Heart right ventricle (tissue), 16 donors: Measurements from ENCODE around the gene TTC1. TPM values are rescaled to one million over a fixed set of nuclear protein-coding genes. Genes with fewer than 3 reads are reported as not detected.
A peak's percentile ranks its signal among the peaks of the same experiment; 100 is the strongest.

Source experiments
- ATAC-seq, 8 donors: fragments of 200-7000 bp; cut with Tn5 transposase; one replicate each; pipeline ENCODE4 v1.9.1; 2020; ENCODE audit warnings: mild to moderate bottlenecking in 8 of 8, moderate library complexity in 8 of 8, moderate number of reproducible peaks in 1 of 8
- DNase-seq, 2 donors: peaks; one replicate each; pipeline ENCODE4 v3.0.0-alpha.2; 2020
- H3K27ac ChIP-seq, 10 donors: fragments of 200-600 bp; sonication (generic) in 2 of 10; one replicate each; pipeline versions ENCODE4 v1.5.0 to v1.8.0; 2020 to 2022; ENCODE audit warnings: mild to moderate bottlenecking in 3 of 10
- H3K27me3 ChIP-seq, 7 donors: fragments of 200-600 bp; one replicate each; pipeline ENCODE4 v1.8.0; 2021 to 2022; ENCODE audit warnings: mild to moderate bottlenecking in 2 of 7
- H3K36me3 ChIP-seq, 9 donors: fragments of 200-600 bp; sonication (generic) in 1 of 9; one replicate each; pipeline versions ENCODE4 v1.5.0 to v1.8.0; 2020 to 2022; ENCODE audit warnings: mild to moderate bottlenecking in 2 of 9
- H3K4me1 ChIP-seq, 9 donors: fragments of 200-600 bp; sonication (generic) in 1 of 9; one replicate each; pipeline versions ENCODE4 v1.5.0 to v1.8.0; 2020 to 2022; ENCODE audit warnings: mild to moderate bottlenecking in 4 of 9
- H3K4me3 ChIP-seq, 10 donors: fragments of 200-600 bp; sonication (generic) in 2 of 10; one replicate each; pipeline versions ENCODE4 v1.5.0 to v1.8.0; 2020 to 2022; ENCODE audit warnings: mild to moderate bottlenecking in 7 of 10, moderate library complexity in 2 of 10
- H3K9me3 ChIP-seq, 11 donors: fragments of 200-600 bp in 10 of 11; sonication (generic) in 2 of 11; one replicate each; pipeline versions ENCODE4 v1.5.0 to v1.8.0; 2013 to 2022; ENCODE audit warnings: mild to moderate bottlenecking in 2 of 11, control low read depth in 1 of 11, moderate library complexity in 1 of 11
- CTCF ChIP-seq, 9 donors: fragments of 200-600 bp; sonication (generic) in 2 of 9; IDR thresholded peaks; one replicate each; pipeline versions ENCODE4 v1.5.0 to v1.8.0; 2021 to 2022; ENCODE audit warnings: antibody characterized with exemption in 9 of 9, mild to moderate bottlenecking in 5 of 9, moderate library complexity in 1 of 9
- WGBS, 2 donors: extraction: QIAGEN DNeasy Blood & Tissue Kit; methylation state at CpG; one replicate each; pipeline ENCODE4 v1.1.7; 2013; ENCODE audit warnings: inconsistent platforms in 1 of 2; 5-methylcytosine and 5-hydroxymethylcytosine counted together
- intact Hi-C, 10 donors: fragments of 100-400 bp; cut with DNase I; formaldehyde crosslinking; loops; one replicate each; pipeline versions ENCODE4 v1.11.1 to v1.14.2; 2022
- polyA plus RNA-seq, 2 donors: library from polyadenylated mRNA; stranded (reverse); fragments of 200-250 nt; gene quantifications; one replicate each; pipeline ENCODE4 v1.2.3, GENCODE V29; 2013
- total RNA-seq, 10 donors: library from RNA; stranded (reverse); fragmentation: NEBNext Ultra II Directional in 3 of 10; extraction: Animal tissue kit (Norgen Biotek cat#: 25700) in 3 of 10; gene quantifications; one replicate each; pipeline versions ENCODE4 v1.2.1 to v1.2.4, GENCODE V29; 2021 to 2023
- donor health status: Arrhythmogenic right ventricular cardiomyopathy.
- donor health status: ischemic (EF 13 %, LVEDD 7.1; RV severe dilation, severe dysfunction).
- donor health status: healthy with polysubstance abuse.
- donor health status: DM: no; HTN: yes; CAD: no.
- donor health status: DM: no; HTN: no; CAD: no.
- donor health status: ischemic (EF 25% LVEDD 6.9; RV normal size, moderate dysfunction).
- donor health status: ischemic (EF 25% LVEDD 5.7; RV mildly dilated, moderate dysfunction).
- donor health status: healthy.
- donor health status: DM: yes; HTN: yes; CAD: no.
- donor health status: Ischemic cardiomyopathy.
- donor health status: ischemic (EF 35%, LVEDD 5.7; RV mildly dilated, moderate dysfunction).
- donor health status: nonischemic (EF 11% LVEDD 7.7; RV severe dilation, severe dysfunction).
- donor health status: DM: yes; HTN: yes; CAD: no.
- donor health status: PGD.
- donor health status: ischemic (EF 29% LVEDD 5.4; RV normal size, mild dysfunction).
- donor health status: nonischemic (EF 23%, LVEDD 6.1; RV moderate dilation, normal function).

TTC1 gene
- total and polyA plus RNA-seq, 12 donors, result 52.0 to 125 (median 82.3) TPM

GRCh38 chr5:160071916-160072315 is 63.0 kb downstream of the TTC1 start:
- 38 to 46% methylated on average over 2 of the region's 2 CpGs for WGBS, 2 donors
- Histone ChIP-seq H3K27me3 (no peaks in the 10 kb centered on the region), H3K9me3 (no peaks in the 10 kb centered on the region), H3K4me1 (peaks cover 0 to 20% (median 14%) of the 10 kb centered on the region in 9 donors), H3K36me3 (peaks cover 0 to 47% (median under 1%) of the 10 kb centered on the region in 9 donors), H3K27ac (peak overlapping the region in 5 of 10 donors; percentile 21 to 43 (median 23)), H3K4me3 (peak overlapping the region in 2 of 10 donors; percentile 3 to 9)
- no peak for TF ChIP-seq CTCF (IDR thresholded peaks at IDR 0.05)
- intact Hi-C loops, result no loop called here
- DNase-seq (no peak), ATAC-seq (no peak)

- TF ChIP-seq CTCF (IDR thresholded peaks at IDR 0.05), result no peak
- H3K9me3 ChIP-seq, result no peaks in the 10 kb centered on the region
- H3K4me1 ChIP-seq, result peaks cover 0 to 20% (median 14%) of the 10 kb centered on the region in 9 donors
Measured at GRCh38 chr5:160075073-160075472, 66.1 kb downstream of the TTC1 start.

GRCh38 chr5:160076997-160077396 is 68.1 kb downstream of the TTC1 start:
- peaks cover 0 to 15% (median 4%) of the 10 kb centered on the region in 9 donors for H3K4me1 ChIP-seq
- no peaks in the 10 kb centered on the region for H3K9me3 ChIP-seq
- 78 to 80% methylated on average over 2 of the region's 2 CpGs for WGBS, 2 donors
- H3K27me3 ChIP-seq, result no peaks in the 10 kb centered on the region
- no peak overlapping the region for H3K27ac ChIP-seq
- TF ChIP-seq CTCF (IDR thresholded peaks at IDR 0.05), result no peak
- no peak for ATAC-seq
- peaks cover 0 to 63% (median 4%) of the 10 kb centered on the region in 9 donors for H3K36me3 ChIP-seq
- no peak for DNase-seq
- intact Hi-C loops, result loop anchor here in 1 of 10 donors (5.0 kb wide), 1 partner anchor 50 kb away; no protein-coding TSS in a partner anchor
- H3K4me3 ChIP-seq, result no peak overlapping the region

More at GRCh38 chr5:160075073-160075472, 66.1 kb downstream of the TTC1 start:
- Histone ChIP-seq H3K27me3 (no peaks in the 10 kb centered on the region), H3K36me3 (peaks cover 0 to 58% (median 4%) of the 10 kb centered on the region in 9 donors), H3K27ac (no peak overlapping the region), H3K4me3 (no peak overlapping the region)
- no peak for ATAC-seq
- intact Hi-C loops, result loop anchor here in 1 of 10 donors (5.0 kb wide), 1 partner anchor 52 kb away; no protein-coding TSS in a partner anchor
- no peak for DNase-seq

GRCh38 chr5:160079753-160080152 is 70.8 kb downstream of the TTC1 start:
- ATAC-seq, result no peak
- TF ChIP-seq CTCF (IDR thresholded peaks at IDR 0.05), result no peak

More at GRCh38 chr5:160079753-160080152, 70.8 kb downstream of the TTC1 start:
- no peak for DNase-seq
- H3K9me3 ChIP-seq, result no peaks in the 10 kb centered on the region
- peaks cover 0 to 10% (median 0%) of the 10 kb centered on the region in 9 donors for H3K4me1 ChIP-seq
- H3K27me3 ChIP-seq, result no peaks in the 10 kb centered on the region
- peaks cover 0 to 57% (median 4%) of the 10 kb centered on the region in 9 donors for H3K36me3 ChIP-seq
- intact Hi-C loops, result loop anchor here in 1 of 10 donors (5.0 kb wide), 1 partner anchor 48 kb away; no protein-coding TSS in a partner anchor
- WGBS, 2 donors, result 90 to 93% methylated on average over 2 of the region's 2 CpGs
- no peak overlapping the region for H3K27ac ChIP-seq
- H3K4me3 ChIP-seq, result no peak overlapping the region
